Astrocyte (in vitro differentiated cells and primary cell): Measurements from ENCODE around the gene SIK3. TPM values are rescaled to one million over a fixed set of nuclear protein-coding genes. Genes with fewer than 3 reads are reported as not detected.

Experiments
- DNase-seq: peaks from one replicate; pipeline ENCODE4 v3.0.0-alpha.2; 2010; ENCODE audit warnings: low read depth
- FAIRE-seq: peaks from 2 replicates; lab custom pipeline; 2011; peaks lifted over from hg19 to GRCh38; lab: Jason Lieb, UNC
- H2AFZ ChIP-seq: 2 replicates; pipeline ENCODE4 v1.6.0; 2012; ENCODE audit warnings: low read depth, low read length, inconsistent platforms
- H3K27ac ChIP-seq: 2 replicates; pipeline ENCODE4 v1.5.1; 2011; ENCODE audit warnings: low read depth, low read length, inconsistent platforms
- H3K27me3 ChIP-seq: 2 replicates; pipeline ENCODE4 v1.6.0; 2011; ENCODE audit warnings: low read length, inconsistent platforms; ENCODE audit not compliant: insufficient read depth
- H3K36me3 ChIP-seq: 2 replicates; pipeline ENCODE4 v1.5.1; 2011; ENCODE audit warnings: low read length, inconsistent platforms; ENCODE audit not compliant: insufficient read depth
- H3K4me1 ChIP-seq: 2 replicates; pipeline ENCODE4 v1.5.1; 2011; ENCODE audit warnings: low read length, inconsistent platforms; ENCODE audit not compliant: insufficient read depth
- H3K4me2 ChIP-seq: 2 replicates; pipeline ENCODE4 v1.6.0; 2012; ENCODE audit warnings: low read length, inconsistent platforms
- H3K4me3 ChIP-seq: 2 replicates; pipeline ENCODE4 v1.5.1; 2011; ENCODE audit warnings: low read depth, mild to moderate bottlenecking, low read length, inconsistent platforms; ENCODE audit not compliant: insufficient read depth
- H3K79me2 ChIP-seq: 2 replicates; pipeline ENCODE4 v1.6.0; 2012; ENCODE audit warnings: mild to moderate bottlenecking, low read length, inconsistent platforms; ENCODE audit not compliant: insufficient read depth
- H3K9ac ChIP-seq: 2 replicates; pipeline ENCODE4 v1.6.0; 2012; ENCODE audit warnings: mild to moderate bottlenecking, low read length, inconsistent platforms
- H3K9me3 ChIP-seq: 2 replicates; pipeline ENCODE4 v1.5.1; 2012; ENCODE audit warnings: low read depth, mild to moderate bottlenecking, low read length, inconsistent platforms; ENCODE audit not compliant: insufficient read depth
- H4K20me1 ChIP-seq: 2 replicates; pipeline ENCODE4 v1.6.0; 2012; ENCODE audit warnings: low read length, inconsistent platforms; ENCODE audit not compliant: insufficient read depth
- H3K27ac Mint-ChIP-seq: one replicate; pipeline ENCODE4 v1.8.0; 2021; ENCODE audit warnings: mild to moderate bottlenecking, mixed read lengths; ENCODE audit not compliant: unreplicated experiment
- H3K27me3 Mint-ChIP-seq: one replicate; pipeline ENCODE4 v1.8.0; 2021; ENCODE audit warnings: low read depth, mixed read lengths; ENCODE audit not compliant: unreplicated experiment
- H3K36me3 Mint-ChIP-seq: one replicate; pipeline ENCODE4 v1.8.0; 2021; ENCODE audit warnings: low read depth, mixed read lengths; ENCODE audit not compliant: unreplicated experiment
- H3K4me1 Mint-ChIP-seq: one replicate; pipeline ENCODE4 v1.8.0; 2021; ENCODE audit warnings: low read depth, mixed read lengths; ENCODE audit not compliant: unreplicated experiment
- H3K4me3 Mint-ChIP-seq: one replicate; pipeline ENCODE4 v1.8.0; 2021; ENCODE audit warnings: mild to moderate bottlenecking, moderate library complexity, mixed read lengths; ENCODE audit not compliant: unreplicated experiment
- H3K9me3 Mint-ChIP-seq: one replicate; pipeline ENCODE4 v1.8.0; 2021; ENCODE audit warnings: mild to moderate bottlenecking, mixed read lengths; ENCODE audit not compliant: unreplicated experiment
- CTCF ChIP-seq: IDR thresholded peaks from 2 replicates; pipeline ENCODE4 v1.5.1; 2011; ENCODE audit warnings: low read depth, mild to moderate bottlenecking, inconsistent platforms, low read length, moderate library complexity; ENCODE audit not compliant: insufficient read depth
- EZH2 ChIP-seq: IDR thresholded peaks from 2 replicates; pipeline ENCODE4 v1.6.1; 2012; ENCODE audit warnings: mild to moderate bottlenecking, low read length, inconsistent platforms; ENCODE audit not compliant: insufficient read depth
- total RNA-seq: library from RNA; stranded (reverse); gene quantifications from 2 replicates; pipeline ENCODE4 v1.2.1, GENCODE V29; 2021

SIK3 gene
- total RNA-seq, 1 donor from 2014 or later: 34.4 TPM

DNA sequence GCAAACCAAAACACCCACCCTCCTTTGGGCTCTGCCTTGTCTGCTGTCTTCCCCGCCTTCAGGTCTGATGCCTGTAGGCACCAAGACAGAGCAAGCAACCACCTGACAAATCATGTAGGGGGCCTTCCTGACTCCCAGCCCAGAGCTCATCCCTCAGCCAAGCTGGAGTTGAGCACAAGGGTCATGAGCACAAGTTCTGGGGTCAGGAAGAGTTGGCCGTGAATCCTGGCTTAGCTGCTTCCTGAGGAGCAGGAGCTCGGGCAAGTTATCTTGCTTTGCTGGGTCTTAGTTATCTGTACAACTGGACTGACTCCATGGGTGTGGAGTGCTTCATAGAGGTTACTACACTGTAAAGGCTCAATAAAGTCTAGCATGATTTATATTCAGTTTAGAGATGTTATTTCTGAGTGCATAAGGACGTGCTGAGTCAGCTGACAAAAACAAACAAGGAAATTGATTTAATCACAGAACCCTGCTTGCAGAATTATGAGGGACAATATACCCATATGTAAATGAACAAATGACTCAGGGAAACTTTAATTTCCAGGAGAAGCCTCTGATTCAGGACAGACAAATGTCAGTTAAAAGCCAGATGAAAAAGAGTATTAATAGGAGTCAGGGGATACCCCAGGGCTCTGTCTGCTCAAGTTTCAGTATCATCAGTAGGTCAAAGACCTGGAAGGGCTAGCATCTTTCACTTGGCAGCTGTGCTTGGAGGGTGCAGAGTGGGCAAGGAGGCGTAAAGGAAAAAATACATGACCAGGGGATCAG, 245.8 kb downstream of the SIK3 start:
- H3K79me2 ChIP-seq: no peaks in the 10 kb centered on the region
- H3K9ac ChIP-seq: peak overlapping the region; percentile 22
- peak overlapping the region; percentile 33 for H3K27ac ChIP-seq
- H3K9me3 ChIP-seq: no peaks in the 10 kb centered on the region
- H3K36me3 ChIP-seq: no peaks in the 10 kb centered on the region
- H3K4me2 ChIP-seq: peak overlapping the region; percentile 73
- no peak for TF ChIP-seq CTCF
- TF ChIP-seq EZH2: no peak
- no peaks in the 10 kb centered on the region for H4K20me1 ChIP-seq
- no peak overlapping the region for H3K4me3 ChIP-seq
- DNase-seq (peak; percentile 49), FAIRE-seq (no peak)
- no peak overlapping the region for H2AFZ ChIP-seq
- Mint-ChIP-seq H3K4me3 (no peak overlapping the region), H3K9me3 (no peaks in the 10 kb centered on the region), H3K4me1 (peaks cover 35% of the 10 kb centered on the region), H3K27ac (peak overlapping the region; percentile 82), H3K36me3 (peaks cover 31% of the 10 kb centered on the region), H3K27me3 (no peaks in the 10 kb centered on the region)
- no peaks in the 10 kb centered on the region for H3K27me3 ChIP-seq
- H3K4me1 ChIP-seq: peaks cover 34% of the 10 kb centered on the region

- Histone ChIP-seq H2AFZ (no peak overlapping the region), H3K27ac (no peak overlapping the region), H3K27me3 (no peaks in the 10 kb centered on the region), H3K79me2 (no peaks in the 10 kb centered on the region), H3K4me3 (no peak overlapping the region), H3K4me1 (peaks cover 31% of the 10 kb centered on the region), H4K20me1 (no peaks in the 10 kb centered on the region), H3K9ac (no peak overlapping the region), H3K9me3 (no peaks in the 10 kb centered on the region), H3K4me2 (peak overlapping the region; percentile 73), H3K36me3 (no peaks in the 10 kb centered on the region)
- DNase-seq (no peak), FAIRE-seq (no peak)
- Mint-ChIP-seq H3K27me3 (no peaks in the 10 kb centered on the region), H3K9me3 (no peaks in the 10 kb centered on the region), H3K36me3 (peaks cover 33% of the 10 kb centered on the region), H3K4me3 (no peak overlapping the region), H3K27ac (no peak overlapping the region), H3K4me1 (peaks cover 35% of the 10 kb centered on the region)
- TF ChIP-seq EZH2 (no peak), CTCF (no peak)
Observed at GRCh38 chr11:116851626-116852025, 246.6 kb downstream of the SIK3 start.

- Histone ChIP-seq H3K9me3 (no peaks in the 10 kb centered on the region), H3K4me3 (no peak overlapping the region), H3K4me2 (no peak overlapping the region), H3K27ac (no peak overlapping the region), H2AFZ (no peak overlapping the region), H4K20me1 (no peaks in the 10 kb centered on the region), H3K27me3 (no peaks in the 10 kb centered on the region), H3K79me2 (no peaks in the 10 kb centered on the region), H3K4me1 (peaks cover 30% of the 10 kb centered on the region), H3K9ac (no peak overlapping the region), H3K36me3 (peaks cover 6% of the 10 kb centered on the region)
- Mint-ChIP-seq H3K27me3 (no peaks in the 10 kb centered on the region), H3K4me3 (no peak overlapping the region), H3K27ac (no peak overlapping the region), H3K36me3 (peaks cover 36% of the 10 kb centered on the region), H3K9me3 (no peaks in the 10 kb centered on the region), H3K4me1 (peaks cover 31% of the 10 kb centered on the region)
- no peak for FAIRE-seq
- TF ChIP-seq EZH2: no peak
- no peak for TF ChIP-seq CTCF
- DNase-seq: no peak
Observed at GRCh38 chr11:116849486-116849885, 248.7 kb downstream of the SIK3 start.
